ENCODE results near the gene RNASE13. TPM values are rescaled to one million over a fixed set of nuclear protein-coding genes. Genes with fewer than 3 reads are reported as not detected.

Gene RNASE13
- total and polyA plus RNA-seq, 4 donors = not detected

DNA sequence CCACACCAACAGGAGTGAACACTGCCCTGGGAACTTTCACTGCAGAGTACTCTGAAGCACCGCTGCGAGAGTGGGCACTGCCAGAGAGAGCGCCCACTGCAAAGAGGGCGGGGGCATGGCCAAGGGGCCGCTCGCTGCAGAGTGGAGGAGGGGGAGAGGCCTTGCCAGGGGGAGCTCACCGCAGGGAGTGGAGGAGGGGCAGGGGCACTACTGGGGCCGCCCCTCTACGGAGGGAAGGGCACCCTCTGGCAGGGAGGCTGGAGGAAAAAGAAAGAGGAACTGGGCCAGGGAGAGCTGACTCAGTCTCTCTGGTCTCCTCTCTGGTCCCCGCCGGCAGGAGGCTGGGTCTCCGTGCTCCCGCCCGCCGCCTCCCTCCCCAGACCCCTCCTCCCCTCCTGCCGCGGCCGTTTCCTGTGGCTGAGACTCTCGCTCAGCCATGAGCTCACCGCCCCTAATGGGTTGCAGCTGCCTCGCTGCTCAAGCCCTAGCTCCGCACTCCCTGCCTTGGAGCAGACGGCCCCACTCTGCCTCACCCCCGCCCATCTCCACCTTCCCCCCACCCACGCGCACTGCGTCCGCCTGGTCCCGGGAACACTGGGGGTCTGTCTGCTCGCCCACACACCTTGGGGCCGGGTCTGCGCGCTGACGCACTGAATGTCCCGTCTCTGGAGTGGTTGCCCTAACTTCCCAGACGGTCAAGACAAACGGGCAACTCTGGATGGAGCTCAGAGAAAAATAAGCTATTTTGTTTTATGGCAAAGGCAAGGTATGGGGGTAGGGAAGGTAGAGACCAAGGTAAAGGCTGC, 36.8 kb upstream of the RNASE13 start:
- TF ChIP-seq, protein P1, sequence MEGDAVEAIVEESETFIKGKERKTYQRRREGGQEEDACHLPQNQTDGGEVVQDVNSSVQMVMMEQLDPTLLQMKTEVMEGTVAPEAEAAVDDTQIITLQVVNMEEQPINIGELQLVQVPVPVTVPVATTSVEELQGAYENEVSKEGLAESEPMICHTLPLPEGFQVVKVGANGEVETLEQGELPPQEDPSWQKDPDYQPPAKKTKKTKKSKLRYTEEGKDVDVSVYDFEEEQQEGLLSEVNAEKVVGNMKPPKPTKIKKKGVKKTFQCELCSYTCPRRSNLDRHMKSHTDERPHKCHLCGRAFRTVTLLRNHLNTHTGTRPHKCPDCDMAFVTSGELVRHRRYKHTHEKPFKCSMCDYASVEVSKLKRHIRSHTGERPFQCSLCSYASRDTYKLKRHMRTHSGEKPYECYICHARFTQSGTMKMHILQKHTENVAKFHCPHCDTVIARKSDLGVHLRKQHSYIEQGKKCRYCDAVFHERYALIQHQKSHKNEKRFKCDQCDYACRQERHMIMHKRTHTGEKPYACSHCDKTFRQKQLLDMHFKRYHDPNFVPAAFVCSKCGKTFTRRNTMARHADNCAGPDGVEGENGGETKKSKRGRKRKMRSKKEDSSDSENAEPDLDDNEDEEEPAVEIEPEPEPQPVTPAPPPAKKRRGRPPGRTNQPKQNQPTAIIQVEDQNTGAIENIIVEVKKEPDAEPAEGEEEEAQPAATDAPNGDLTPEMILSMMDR (IDR thresholded peaks at IDR 0.05; ENCODE audit: control extremely low read depth, extremely low read depth) = no peak

DNA sequence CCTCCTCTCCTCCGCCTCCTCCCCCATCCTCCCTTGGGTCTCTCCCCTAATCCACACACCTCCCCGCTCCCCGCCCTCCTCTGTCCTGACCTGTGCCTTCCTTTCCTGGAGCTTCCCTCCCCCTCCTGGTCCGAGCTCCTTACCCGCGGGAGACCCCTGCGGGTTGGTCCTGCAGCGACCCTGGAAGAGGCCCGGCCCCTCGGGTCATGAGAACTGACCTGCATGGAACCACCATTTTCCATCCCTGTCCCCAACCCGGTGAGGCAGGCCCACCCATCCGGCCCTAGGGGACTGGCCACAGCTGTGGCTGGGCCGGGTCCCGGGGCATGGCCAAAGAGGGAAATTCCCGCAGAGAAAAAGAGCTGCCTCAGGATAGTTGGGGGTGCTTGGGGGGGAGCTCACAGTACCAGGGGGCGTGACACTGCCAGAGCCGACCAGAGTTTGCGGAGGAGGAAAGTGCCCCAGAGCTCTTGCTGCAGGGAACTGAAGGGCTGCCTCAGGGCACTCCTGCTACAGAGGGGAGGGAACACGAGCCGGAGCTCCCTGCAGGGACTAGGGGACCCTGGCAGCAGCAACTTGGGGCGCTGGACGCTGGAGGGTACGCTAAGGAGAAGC, 36.1 kb upstream of the RNASE13 start:
- H3K27ac ChIP-seq (ENCODE audit: low read depth in 1 of 2, low read length in 1 of 2) = peak overlapping the region; percentile 87 to 93
- DNase-seq (peak; percentile 67 to 77 (median 71)), ATAC-seq (ENCODE audit: insufficient read depth, low FRiP score) (peak; percentile 17)
- peak overlapping the region; percentile 56 to 79 for H3K9ac ChIP-seq (ENCODE audit: insufficient read depth in 1 of 2, low read length in 2 of 2)
- H3K27me3 ChIP-seq (ENCODE audit: control insufficient read depth in 3 of 3, insufficient read depth in 3 of 3, low read length in 2 of 3) = no peaks in the 10 kb centered on the region
- H3K4me3 ChIP-seq = peak overlapping the region; percentile 60
- peaks cover 0 to 30% (median 0%) of the 10 kb centered on the region in 5 donors for H3K4me1 ChIP-seq (ENCODE audit: control insufficient read depth in 5 of 5, insufficient read depth in 5 of 5, low read length in 5 of 5)
- 0 to 1% methylated on average over 23 of the region's 23 CpGs for WGBS, 2 donors
- no peaks in the 10 kb centered on the region for H3K9me3 ChIP-seq (ENCODE audit: control insufficient read depth in 4 of 4, insufficient read depth in 3 of 4, low read length in 3 of 4)
- TF ChIP-seq, protein P1 (IDR thresholded peaks at IDR 0.05; ENCODE audit: control extremely low read depth, extremely low read depth) = no peak
- H3K36me3 ChIP-seq (ENCODE audit: control insufficient read depth in 4 of 4, insufficient read depth in 4 of 4, low read length in 4 of 4) = peaks cover 0 to 29% (median 15%) of the 10 kb centered on the region in 4 donors

More for the DNA sequence above, 36.8 kb upstream of the RNASE13 start:
- peaks cover 0 to 30% (median 0%) of the 10 kb centered on the region in 5 donors for H3K4me1 ChIP-seq (ENCODE audit: control insufficient read depth in 5 of 5, insufficient read depth in 5 of 5, low read length in 5 of 5)
- H3K4me3 ChIP-seq = peak overlapping the region; percentile 60
- WGBS, 2 donors = 0% methylated on average over 26 to 37 of the region's 37 CpGs
- ATAC-seq (ENCODE audit: insufficient read depth, low FRiP score) = peak; percentile 40
- DNase-seq = peak; percentile 96 to 97 (median 97)
- no peaks in the 10 kb centered on the region for H3K9me3 ChIP-seq (ENCODE audit: control insufficient read depth in 4 of 4, insufficient read depth in 3 of 4, low read length in 3 of 4)
- peak overlapping the region; percentile 87 to 93 for H3K27ac ChIP-seq (ENCODE audit: low read depth in 1 of 2, low read length in 1 of 2)
- H3K9ac ChIP-seq (ENCODE audit: insufficient read depth in 1 of 2, low read length in 2 of 2) = peak overlapping the region; percentile 59 to 94
- H3K27me3 ChIP-seq (ENCODE audit: control insufficient read depth in 3 of 3, insufficient read depth in 3 of 3, low read length in 2 of 3) = no peaks in the 10 kb centered on the region
- H3K36me3 ChIP-seq (ENCODE audit: control insufficient read depth in 4 of 4, insufficient read depth in 4 of 4, low read length in 4 of 4) = peaks cover 0 to 36% (median 22%) of the 10 kb centered on the region in 4 donors

DNA sequence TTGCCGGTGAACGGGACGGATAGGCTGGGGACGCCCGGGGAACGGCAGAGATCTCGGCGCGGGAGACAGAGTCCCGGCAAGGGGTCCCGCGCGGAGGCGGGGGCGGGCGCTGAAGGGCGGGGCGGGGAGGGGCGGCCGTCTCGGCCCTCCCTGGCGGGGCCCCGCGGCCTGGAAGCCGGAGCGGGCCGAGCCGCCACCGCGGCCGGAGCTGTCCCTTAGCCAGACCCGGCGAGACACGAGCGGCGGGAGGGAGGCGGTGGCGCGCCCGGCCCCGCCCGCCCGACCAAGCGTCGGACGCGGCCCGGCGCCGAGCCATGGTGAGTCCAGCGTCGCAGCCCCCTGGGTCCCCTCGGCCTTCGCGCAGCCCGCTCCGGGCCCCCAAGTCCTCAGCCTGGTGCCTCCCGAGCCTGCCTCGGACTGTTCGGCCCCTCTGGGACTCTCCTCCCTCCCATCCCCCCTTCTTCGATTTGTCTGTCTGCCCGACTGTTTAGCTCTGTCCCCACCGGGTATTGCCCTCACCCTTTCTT, 35.5 kb upstream of the RNASE13 start, which contains the start of gene ARHGEF40:
Gene ARHGEF40, plus strand, starts transcription at position 222 of the 527 bp plus-strand sequence. Its CDS starts 93 bp downstream, at position 315.
- ATAC-seq (ENCODE audit: insufficient read depth, low FRiP score) (peak; percentile 68), DNase-seq (peak; percentile 81 to 88 (median 84))
- Histone ChIP-seq H3K4me3 (peak within 1 kb of the TSS; percentile 60), H3K9ac (ENCODE audit: insufficient read depth in 1 of 2, low read length in 2 of 2) (peak within 1 kb of the TSS; percentile 56 to 79), H3K4me1 (ENCODE audit: control insufficient read depth in 5 of 5, insufficient read depth in 5 of 5, low read length in 5 of 5) (peaks cover 0 to 30% (median 0%) of the 10 kb centered on the region in 5 donors), H3K27me3 (ENCODE audit: control insufficient read depth in 3 of 3, insufficient read depth in 3 of 3, low read length in 2 of 3) (no peaks in the 10 kb centered on the region), H3K27ac (ENCODE audit: low read depth in 1 of 2, low read length in 1 of 2) (peak within 1 kb of the TSS; percentile 87 to 93), H3K9me3 (ENCODE audit: control insufficient read depth in 4 of 4, insufficient read depth in 3 of 4, low read length in 3 of 4) (no peaks in the 10 kb centered on the region), H3K36me3 (ENCODE audit: control insufficient read depth in 4 of 4, insufficient read depth in 4 of 4, low read length in 4 of 4) (peaks cover 0 to 23% (median 12%) of the 10 kb centered on the region in 4 donors)
- TF ChIP-seq, protein P1 (IDR thresholded peaks at IDR 0.05; ENCODE audit: control extremely low read depth, extremely low read depth) = no peak
- 0 to 1% methylated on average over 15 to 63 of the region's 63 CpGs for WGBS, 2 donors
